K562 (cell line): ENCODE measurements around the gene HLA-DOA.

Experiments used
- ADNP ChIP-seq: fragments of 200-800 bp; sonication (Bioruptor generic); IDR thresholded peaks from 2 replicates; pipeline ENCODE4 v1.6.1; 2016; ENCODE audit warnings: missing genetic modification characterization, missing compliant biosample characterization
- ATF7 ChIP-seq: fragments of 450-650 bp; IDR thresholded peaks from 2 replicates; pipeline ENCODE4 v1.7.1; 2014; ENCODE audit warnings: mild to moderate bottlenecking, moderate library complexity
- BDP1 ChIP-seq: IDR thresholded peaks from 3 replicates; pipeline ENCODE4 v1.6.1; 2011; ENCODE audit not compliant: insufficient read length, insufficient read depth
- BRCA1 ChIP-seq, 2 experiments: fragments of 450-650 bp in 1 of 2; sonication (generic) in 1 of 2; formaldehyde crosslinking in 1 of 2; IDR thresholded peaks; 2 replicates each; pipeline versions ENCODE4 v1.5.0 to v1.6.1; 2017 to 2020; ENCODE audit warnings: mild to moderate bottlenecking in 1 of 2, missing genetic modification reagents in 1 of 2
- CBX3 ChIP-seq, 2 experiments: IDR thresholded peaks; 1 replicate in 1 of 2; 2 replicates in 1 of 2; pipeline ENCODE4 v1.6.1; 2012; ENCODE audit warnings: inconsistent platforms in 2 of 2, low read length in 2 of 2, borderline replicate concordance in 1 of 2, control low read depth in 1 of 2
- GABPB1 ChIP-seq: sonication (generic); formaldehyde crosslinking; IDR thresholded peaks from 2 replicates; pipeline ENCODE4 v1.8.0; 2022; ENCODE audit warnings: mild to moderate bottlenecking, missing genetic modification reagents
- HMG20B ChIP-seq: fragments of 250-450 bp; sonication (Bioruptor Pico); IDR thresholded peaks from 2 replicates; pipeline ENCODE4 v1.5.0; 2021; ENCODE audit warnings: mild to moderate bottlenecking
- MYNN ChIP-seq, 2 experiments: sonication (generic); formaldehyde crosslinking in 1 of 2; IDR thresholded peaks; 2 replicates each; pipeline versions ENCODE4 v1.5.0 to v1.6.1; 2016 to 2020; ENCODE audit warnings: antibody characterized with exemption in 1 of 2, missing genetic modification reagents in 1 of 2
- SPI1 ChIP-seq: IDR thresholded peaks from 2 replicates; pipeline ENCODE4 v1.6.1; 2011; ENCODE audit warnings: low read depth, low read length, control low read depth, borderline replicate concordance
- ZNF699 ChIP-seq: fragments of 250-450 bp; sonication (Bioruptor Pico); IDR thresholded peaks from 2 replicates; pipeline ENCODE4 v1.8.0; 2021; ENCODE audit warnings: mild to moderate bottlenecking, moderate library complexity; ENCODE audit not compliant: insufficient replicate concordance
- ZNF830 ChIP-seq: fragments of 250-450 bp; sonication (Bioruptor Pico); IDR thresholded peaks from 2 replicates; pipeline ENCODE4 v1.5.0; 2021; ENCODE audit warnings: mild to moderate bottlenecking
- TF ChIP-seq, protein P1 (sequence below): fragments of 250-450 bp; sonication (Bioruptor Pico); IDR thresholded peaks from 2 replicates; pipeline ENCODE4 v1.5.0; 2021; ENCODE audit warnings: mild to moderate bottlenecking, moderate library complexity
- TF ChIP-seq, protein P2 (sequence below), 3 experiments: IDR thresholded peaks in 2 of 3; conservative IDR thresholded peaks in 1 of 3; 2 replicates each; pipeline ENCODE4 v1.5.1; 2011 to 2012; ENCODE audit warnings: low read length in 3 of 3, mild to moderate bottlenecking in 3 of 3, control low read depth in 2 of 3, improper control_type of control experiment in 1 of 3, inconsistent platforms in 1 of 3, low read depth in 1 of 3, mixed read lengths in 1 of 3, moderate library complexity in 1 of 3; ENCODE audit not compliant: insufficient read depth in 2 of 3

DNA sequence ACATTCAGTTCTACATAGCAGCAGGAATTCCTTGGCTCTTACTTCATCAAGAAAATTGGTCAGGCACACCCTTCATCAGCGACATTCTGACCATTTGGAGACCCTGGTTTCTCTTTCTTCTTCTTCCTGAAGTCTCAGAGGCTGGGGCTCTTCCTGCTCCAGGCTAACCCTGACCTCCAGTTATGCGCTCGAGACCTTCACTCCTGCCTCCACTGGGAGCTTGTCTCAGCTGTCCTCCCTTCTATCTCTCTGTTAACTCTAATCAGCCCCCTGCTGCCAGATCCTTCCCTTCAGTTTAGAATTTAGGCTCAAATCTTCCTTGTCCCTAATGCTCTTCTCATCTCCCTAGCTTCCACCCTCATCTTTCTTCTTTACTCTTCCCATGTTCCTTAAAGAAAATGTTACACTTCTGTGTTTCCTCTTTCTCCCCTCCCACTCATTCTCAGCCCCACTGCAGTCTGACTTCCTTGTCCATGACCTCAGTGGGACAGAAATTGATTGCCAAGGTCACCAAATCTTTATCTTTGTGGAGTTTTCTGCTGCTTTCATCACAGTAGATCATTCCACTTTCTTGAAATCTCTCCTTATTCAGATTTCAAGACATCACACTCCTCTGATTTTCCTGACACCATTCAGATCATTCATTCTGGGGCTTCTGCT, 8.4 kb upstream of the HLA-DOA start:
- TF ChIP-seq BRCA1 (IDR thresholded peaks at IDR 0.05) = no peak
- TF ChIP-seq BRCA1 (CRISPR knock-in tag; IDR thresholded peaks at IDR 0.05) = no peak
- no peak for TF ChIP-seq GABPB1 (CRISPR knock-in tag)
- no peak for TF ChIP-seq ZNF830 (CRISPR knock-in tag)
- TF ChIP-seq, protein P1, sequence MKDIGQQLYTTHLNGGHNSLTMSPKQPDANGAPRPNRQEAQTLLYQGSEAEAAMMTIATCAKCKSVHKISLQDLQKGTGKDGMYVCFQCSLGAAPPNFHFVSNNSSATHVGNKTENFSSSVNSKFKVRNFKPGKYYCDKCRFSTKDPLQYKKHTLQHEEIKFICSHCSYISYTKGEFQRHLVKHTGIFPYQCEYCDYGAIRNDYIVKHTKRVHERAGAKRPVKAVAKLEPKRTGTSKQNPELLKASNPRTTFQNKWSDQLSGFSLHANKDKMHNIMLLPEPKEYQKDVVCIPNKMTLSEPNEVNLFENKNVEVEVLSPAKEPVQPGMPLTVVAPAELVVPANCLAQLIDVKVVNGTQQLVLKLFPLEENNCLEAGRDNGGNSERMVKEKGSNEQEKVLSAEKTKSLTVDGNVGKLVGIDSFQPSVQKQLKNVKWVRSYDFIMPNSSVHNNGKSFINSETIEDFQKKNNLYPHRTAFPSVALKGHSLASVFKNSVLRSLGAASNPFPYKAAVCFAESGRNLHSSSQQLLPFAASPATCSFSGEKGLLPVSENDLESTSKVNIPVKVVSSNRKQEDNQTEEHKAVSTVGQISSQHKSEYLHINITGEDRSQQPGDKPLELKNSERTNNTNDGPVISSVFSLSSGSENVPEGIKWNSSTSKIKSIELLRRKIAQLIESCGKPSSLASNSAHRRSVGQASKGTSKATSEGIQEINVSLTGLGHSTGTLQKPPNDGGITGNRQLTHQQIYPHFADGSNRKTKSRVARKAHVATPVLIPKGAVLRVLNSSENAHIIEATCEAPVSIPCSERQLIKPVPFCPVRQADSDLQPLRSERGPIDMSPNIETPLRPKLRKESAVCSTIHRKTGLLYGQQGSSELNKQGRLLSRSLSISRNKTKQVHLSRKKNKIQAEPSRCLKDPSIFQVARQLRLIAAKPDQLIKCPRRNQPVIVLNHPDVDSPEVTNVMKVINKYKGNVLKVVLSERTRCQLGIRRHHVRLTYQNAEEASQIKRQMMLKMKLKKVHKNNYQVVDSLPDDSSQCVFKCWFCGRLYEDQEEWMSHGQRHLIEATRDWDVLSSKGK (CRISPR knock-in tag) = no peak
- no peak for TF ChIP-seq ADNP (tag)
- no peak for TF ChIP-seq CBX3 (IDR thresholded peaks at IDR 0.05; ENCODE audit: borderline replicate concordance in 1 of 2, low read length in 2 of 2)
- no peak for TF ChIP-seq ZNF699 (CRISPR knock-in tag)
- TF ChIP-seq, protein P2, sequence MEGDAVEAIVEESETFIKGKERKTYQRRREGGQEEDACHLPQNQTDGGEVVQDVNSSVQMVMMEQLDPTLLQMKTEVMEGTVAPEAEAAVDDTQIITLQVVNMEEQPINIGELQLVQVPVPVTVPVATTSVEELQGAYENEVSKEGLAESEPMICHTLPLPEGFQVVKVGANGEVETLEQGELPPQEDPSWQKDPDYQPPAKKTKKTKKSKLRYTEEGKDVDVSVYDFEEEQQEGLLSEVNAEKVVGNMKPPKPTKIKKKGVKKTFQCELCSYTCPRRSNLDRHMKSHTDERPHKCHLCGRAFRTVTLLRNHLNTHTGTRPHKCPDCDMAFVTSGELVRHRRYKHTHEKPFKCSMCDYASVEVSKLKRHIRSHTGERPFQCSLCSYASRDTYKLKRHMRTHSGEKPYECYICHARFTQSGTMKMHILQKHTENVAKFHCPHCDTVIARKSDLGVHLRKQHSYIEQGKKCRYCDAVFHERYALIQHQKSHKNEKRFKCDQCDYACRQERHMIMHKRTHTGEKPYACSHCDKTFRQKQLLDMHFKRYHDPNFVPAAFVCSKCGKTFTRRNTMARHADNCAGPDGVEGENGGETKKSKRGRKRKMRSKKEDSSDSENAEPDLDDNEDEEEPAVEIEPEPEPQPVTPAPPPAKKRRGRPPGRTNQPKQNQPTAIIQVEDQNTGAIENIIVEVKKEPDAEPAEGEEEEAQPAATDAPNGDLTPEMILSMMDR (IDR thresholded peaks at IDR 0.05 in 2 of 3, conservative IDR thresholded peaks at IDR 0.05 in 1 of 3; ENCODE audit: insufficient read depth in 2 of 3, low read depth in 1 of 3, low read length in 3 of 3) = no peak
- no peak for TF ChIP-seq BDP1
- no peak for TF ChIP-seq MYNN (IDR thresholded peaks at IDR 0.05)
- TF ChIP-seq MYNN (CRISPR knock-in tag; IDR thresholded peaks at IDR 0.05) = no peak
- TF ChIP-seq ATF7 = no peak
- no peak for TF ChIP-seq HMG20B (CRISPR knock-in tag)
- TF ChIP-seq SPI1 = no peak
